ENCODE results near the gene SCN1B. TPM values are rescaled to one million over a fixed set of nuclear protein-coding genes. Genes with fewer than 3 reads are reported as not detected.

Gene SCN1B
- total and polyA plus RNA-seq, 4 donors: 5.8 to 24.0 (median 16.7) TPM

- H3K4me1 ChIP-seq (ENCODE audit: control insufficient read depth, insufficient read depth, low read length): peaks cover 14% of the 10 kb centered on the region
- no peaks in the 10 kb centered on the region for H3K9me3 ChIP-seq (ENCODE audit: control insufficient read depth, insufficient read depth, low read length)
- 90% methylated on average over 16 of the region's 17 CpGs for WGBS (ENCODE audit: insufficient coverage)
- peaks cover 16% of the 10 kb centered on the region for H3K27me3 ChIP-seq (ENCODE audit: control insufficient read depth, insufficient read depth, low read length)
- peaks cover 27% of the 10 kb centered on the region for H3K36me3 ChIP-seq (ENCODE audit: control insufficient read depth, insufficient read depth, low read length)
- no peak overlapping the region for H3K27ac ChIP-seq (ENCODE audit: low read depth, low read length)
- no peak for DNase-seq (ENCODE audit: low read depth in 4 of 6, low spot score in 6 of 6)
- no peak overlapping the region for H3K4me3 ChIP-seq (ENCODE audit: low read depth, low read length)
These were observed 2.1 kb downstream of the SCN1B start for GRCh38 chr19:35032356-35032865.

- peaks cover 22% of the 10 kb centered on the region for H3K36me3 ChIP-seq (ENCODE audit: control insufficient read depth, insufficient read depth, low read length)
- peaks cover 16% of the 10 kb centered on the region for H3K27me3 ChIP-seq (ENCODE audit: control insufficient read depth, insufficient read depth, low read length)
- H3K4me3 ChIP-seq (ENCODE audit: low read depth, low read length): no peak overlapping the region
- WGBS (ENCODE audit: insufficient coverage): 74% methylated on average over 25 of the region's 30 CpGs
- H3K27ac ChIP-seq (ENCODE audit: low read depth, low read length): no peak overlapping the region
- DNase-seq (ENCODE audit: low read depth in 4 of 6, low spot score in 6 of 6): no peak
- H3K4me1 ChIP-seq (ENCODE audit: control insufficient read depth, insufficient read depth, low read length): peaks cover 17% of the 10 kb centered on the region
- H3K9me3 ChIP-seq (ENCODE audit: control insufficient read depth, insufficient read depth, low read length): no peaks in the 10 kb centered on the region
These were observed 3.1 kb downstream of the SCN1B start for GRCh38 chr19:35033067-35034004.

- H3K36me3 ChIP-seq (ENCODE audit: control insufficient read depth, insufficient read depth, low read length): peaks cover 23% of the 10 kb centered on the region
- H3K27ac ChIP-seq (ENCODE audit: low read depth, low read length): no peak overlapping the region
- H3K4me3 ChIP-seq (ENCODE audit: low read depth, low read length): no peak overlapping the region
- no peaks in the 10 kb centered on the region for H3K9me3 ChIP-seq (ENCODE audit: control insufficient read depth, insufficient read depth, low read length)
- peaks cover 22% of the 10 kb centered on the region for H3K4me1 ChIP-seq (ENCODE audit: control insufficient read depth, insufficient read depth, low read length)
- peaks cover 16% of the 10 kb centered on the region for H3K27me3 ChIP-seq (ENCODE audit: control insufficient read depth, insufficient read depth, low read length)
- WGBS (ENCODE audit: insufficient coverage): 90% methylated on average over 17 of the region's 17 CpGs
- no peak for DNase-seq (ENCODE audit: low read depth in 4 of 6, low spot score in 6 of 6)
These were observed 3.8 kb downstream of the SCN1B start for GRCh38 chr19:35034005-35034502.

- H3K9me3 ChIP-seq (ENCODE audit: control insufficient read depth, insufficient read depth, low read length): no peaks in the 10 kb centered on the region
- no peak overlapping the region for H3K4me3 ChIP-seq (ENCODE audit: low read depth, low read length)
- 79% methylated on average over 10 of the region's 17 CpGs for WGBS (ENCODE audit: insufficient coverage)
- peaks cover 27% of the 10 kb centered on the region for H3K4me1 ChIP-seq (ENCODE audit: control insufficient read depth, insufficient read depth, low read length)
- H3K36me3 ChIP-seq (ENCODE audit: control insufficient read depth, insufficient read depth, low read length): peaks cover 29% of the 10 kb centered on the region
- peaks cover 14% of the 10 kb centered on the region for H3K27me3 ChIP-seq (ENCODE audit: control insufficient read depth, insufficient read depth, low read length)
- DNase-seq (ENCODE audit: low read depth in 4 of 6, low spot score in 6 of 6): no peak
- H3K27ac ChIP-seq (ENCODE audit: low read depth, low read length): no peak overlapping the region
These were observed 4.5 kb downstream of the SCN1B start for GRCh38 chr19:35034588-35035382.

- 74% methylated on average over 12 of the region's 13 CpGs for WGBS (ENCODE audit: insufficient coverage)
- Histone ChIP-seq H3K4me1 (ENCODE audit: control insufficient read depth, insufficient read depth, low read length) (peaks cover 31% of the 10 kb centered on the region), H3K36me3 (ENCODE audit: control insufficient read depth, insufficient read depth, low read length) (peaks cover 35% of the 10 kb centered on the region), H3K4me3 (ENCODE audit: low read depth, low read length) (no peak overlapping the region), H3K27ac (ENCODE audit: low read depth, low read length) (no peak overlapping the region), H3K27me3 (ENCODE audit: control insufficient read depth, insufficient read depth, low read length) (peaks cover 10% of the 10 kb centered on the region), H3K9me3 (ENCODE audit: control insufficient read depth, insufficient read depth, low read length) (no peaks in the 10 kb centered on the region)
- DNase-seq (ENCODE audit: low read depth in 4 of 6, low spot score in 6 of 6): no peak
These were observed 7.7 kb downstream of the SCN1B start for GRCh38 chr19:35037716-35038622.

GRCh38 chr19:35038623-35039512 is 8.6 kb downstream of the SCN1B start:
- Histone ChIP-seq H3K4me1 (ENCODE audit: control insufficient read depth, insufficient read depth, low read length) (peaks cover 31% of the 10 kb centered on the region), H3K27ac (ENCODE audit: low read depth, low read length) (no peak overlapping the region), H3K27me3 (ENCODE audit: control insufficient read depth, insufficient read depth, low read length) (peaks cover 6% of the 10 kb centered on the region), H3K9me3 (ENCODE audit: control insufficient read depth, insufficient read depth, low read length) (no peaks in the 10 kb centered on the region), H3K4me3 (ENCODE audit: low read depth, low read length) (no peak overlapping the region), H3K36me3 (ENCODE audit: control insufficient read depth, insufficient read depth, low read length) (peaks cover 28% of the 10 kb centered on the region)
- 34% methylated on average over 13 of the region's 17 CpGs for WGBS (ENCODE audit: insufficient coverage)
- no peak for DNase-seq (ENCODE audit: low read depth in 4 of 6, low spot score in 6 of 6)

GRCh38 chr19:35039881-35040825 is 9.9 kb downstream of the SCN1B start:
- Histone ChIP-seq H3K27ac (ENCODE audit: low read depth, low read length) (no peak overlapping the region), H3K27me3 (ENCODE audit: control insufficient read depth, insufficient read depth, low read length) (peaks cover 6% of the 10 kb centered on the region), H3K4me1 (ENCODE audit: control insufficient read depth, insufficient read depth, low read length) (peaks cover 31% of the 10 kb centered on the region), H3K36me3 (ENCODE audit: control insufficient read depth, insufficient read depth, low read length) (peaks cover 21% of the 10 kb centered on the region), H3K9me3 (ENCODE audit: control insufficient read depth, insufficient read depth, low read length) (no peaks in the 10 kb centered on the region), H3K4me3 (ENCODE audit: low read depth, low read length) (peak overlapping the region; percentile 27)
- DNase-seq (ENCODE audit: low read depth in 4 of 6, low spot score in 6 of 6): peak in 2 of 6 donors; percentile 36 to 47
- 11% methylated on average over 30 of the region's 39 CpGs for WGBS (ENCODE audit: insufficient coverage)

Data from spinal cord (tissue), 10 donors.